Hepatocyte (in vitro differentiated cells): ENCODE measurements around the gene PRSS56. TPM values are rescaled to one million over a fixed set of nuclear protein-coding genes. Genes with fewer than 3 reads are reported as not detected.

Source experiments
- DNase-seq: peaks from one replicate; pipeline ENCODE4 v3.0.0-alpha.2; 2016; ENCODE audit warnings: low spot score
- H2AFZ ChIP-seq: fragments of 200-600 bp; sonication (generic); 2 replicates; pipeline ENCODE4 v1.6.0; 2016; ENCODE audit warnings: antibody characterized with exemption, mild to moderate bottlenecking
- H3K27ac ChIP-seq: fragments of 200-600 bp; sonication (generic); 2 replicates; pipeline ENCODE4 v1.5.1; 2016; ENCODE audit warnings: mild to moderate bottlenecking
- H3K27me3 ChIP-seq: fragments of 200-600 bp; sonication (generic); 2 replicates; pipeline ENCODE4 v1.6.1; 2016
- H3K36me3 ChIP-seq: fragments of 200-600 bp; sonication (generic); replicated peaks from 2 replicates; pipeline ENCODE4 v1.5.1; 2016; ENCODE audit warnings: low read depth; ENCODE audit not compliant: insufficient read depth
- H3K4me1 ChIP-seq: fragments of 200-600 bp; sonication (generic); 2 replicates; pipeline ENCODE4 v1.5.1; 2016; ENCODE audit warnings: mild to moderate bottlenecking, moderate library complexity; ENCODE audit not compliant: insufficient read depth
- H3K4me2 ChIP-seq: fragments of 200-600 bp; sonication (generic); 2 replicates; pipeline ENCODE4 v1.6.0; 2016
- H3K4me3 ChIP-seq: fragments of 200-600 bp; sonication (generic); 2 replicates; pipeline ENCODE4 v1.5.1; 2016; ENCODE audit warnings: mild to moderate bottlenecking
- H3K79me2 ChIP-seq: fragments of 200-600 bp; sonication (generic); 2 replicates; pipeline ENCODE4 v1.6.0; 2017; ENCODE audit warnings: mild to moderate bottlenecking
- H3K9me2 ChIP-seq: fragments of 200-600 bp; sonication (generic); replicated peaks from 2 replicates; pipeline ENCODE4 v1.6.0; 2017; ENCODE audit warnings: mild to moderate bottlenecking; ENCODE audit not compliant: insufficient read depth
- H3K9me3 ChIP-seq: fragments of 200-600 bp; sonication (generic); 2 replicates; pipeline ENCODE4 v1.5.1; 2016; ENCODE audit warnings: low read depth, mild to moderate bottlenecking
- H4K20me1 ChIP-seq: fragments of 200-600 bp; sonication (generic); 2 replicates; pipeline ENCODE4 v1.6.0; 2016; ENCODE audit warnings: mild to moderate bottlenecking; ENCODE audit not compliant: insufficient read depth, poor library complexity, severe bottlenecking
- CTCF ChIP-seq: fragments of 200-600 bp; sonication (generic); IDR thresholded peaks from 2 replicates; pipeline ENCODE4 v1.5.1; 2016; ENCODE audit warnings: antibody characterized with exemption, mild to moderate bottlenecking; ENCODE audit not compliant: poor library complexity
- EZH2 ChIP-seq: fragments of 200-600 bp; sonication (generic); IDR thresholded peaks from 2 replicates; pipeline ENCODE4 v1.6.1; 2016; ENCODE audit warnings: antibody characterized with exemption, mild to moderate bottlenecking, borderline replicate concordance
- EZH2phosphoT487 ChIP-seq: fragments of 200-600 bp; sonication (generic); IDR thresholded peaks from one replicate; pipeline ENCODE4 v1.6.1; 2018; ENCODE audit warnings: antibody characterized with exemption, mild to moderate bottlenecking, low read depth, moderate library complexity; ENCODE audit not compliant: unreplicated experiment, severe bottlenecking
- WGBS: methylation state at CpG from one replicate; pipeline ENCODE4 v1.1.6; 2016; ENCODE audit warnings: low lambda C conversion rate; ENCODE audit errors: missing lambda C conversion rate; 5-methylcytosine and 5-hydroxymethylcytosine counted together
- polyA plus RNA-seq: library from polyadenylated mRNA; unstranded; fragments of >200 nt; fragmentation: Nextera tagmentation; extraction: Ambion mirVana; gene quantifications from 2 replicates; pipeline ENCODE4 v1.2.1, GENCODE V29; 2016
- total RNA-seq: library from RNA; depleted of rRNA; stranded (reverse); fragments of >200 nt; gene quantifications from 2 replicates; pipeline ENCODE4 v1.2.3, GENCODE V29; 2014

Gene PRSS56
- total and polyA plus RNA-seq, 2 experiments from 2014 or later = not detected

- Histone ChIP-seq H3K79me2 (no peaks in the 10 kb centered on the region), H3K4me1 (no peaks in the 10 kb centered on the region), H3K27ac (peak overlapping the region; percentile 77), H3K9me2 (no peaks in the 10 kb centered on the region), H3K36me3 (no peaks in the 10 kb centered on the region), H3K27me3 (no peaks in the 10 kb centered on the region), H3K4me2 (no peak overlapping the region), H3K9me3 (no peaks in the 10 kb centered on the region), H2AFZ (no peak overlapping the region), H3K4me3 (no peak overlapping the region), H4K20me1 (no peaks in the 10 kb centered on the region)
- WGBS = 98% methylated on average over 8 of the region's 8 CpGs
- no peak for TF ChIP-seq EZH2phosphoT487
- TF ChIP-seq CTCF = no peak
- TF ChIP-seq EZH2 = no peak
- DNase-seq = no peak
Measured at GRCh38 chr2:232573771-232574435, 53.7 kb downstream of the PRSS56 start.

- Histone ChIP-seq H3K36me3 (no peaks in the 10 kb centered on the region), H3K4me1 (no peaks in the 10 kb centered on the region), H3K79me2 (no peaks in the 10 kb centered on the region), H2AFZ (no peak overlapping the region), H3K4me2 (no peak overlapping the region), H3K9me3 (no peaks in the 10 kb centered on the region), H3K27ac (peak overlapping the region; percentile 77), H3K27me3 (no peaks in the 10 kb centered on the region), H3K4me3 (no peak overlapping the region), H4K20me1 (no peaks in the 10 kb centered on the region), H3K9me2 (no peaks in the 10 kb centered on the region)
- no peak for TF ChIP-seq EZH2phosphoT487
- no peak for TF ChIP-seq EZH2
- no peak for TF ChIP-seq CTCF
- DNase-seq = peak; percentile 20
- 74% methylated on average over 5 of the region's 5 CpGs for WGBS
Measured at GRCh38 chr2:232574674-232575403, 54.7 kb downstream of the PRSS56 start.

Other genes with a start within 250 kb of the PRSS56 start
- gene ALPP, start 141.6 kb upstream of the PRSS56 start, total RNA-seq = 6.5 and 8.7 TPM in 2 replicates
- gene ALPP, start 141.6 kb upstream of the PRSS56 start, polyA plus RNA-seq = 1.2 and 1.3 TPM in 2 replicates
- gene ALPG, start 113.5 kb upstream of the PRSS56 start, total RNA-seq = 0.16 and 1.5 TPM in 2 replicates
- gene ALPG, start 113.5 kb upstream of the PRSS56 start, polyA plus RNA-seq = 0.08 and 0.86 TPM in 2 replicates
- 3.9 and 4.1 TPM in 2 replicates for gene ALPI, start 64.2 kb upstream of the PRSS56 start, total RNA-seq
- gene ALPI, start 64.2 kb upstream of the PRSS56 start, polyA plus RNA-seq = 2.7 and 3.5 TPM in 2 replicates
- 1.0 and 1.1 TPM in 2 replicates for gene ECEL1, start 32.6 kb upstream of the PRSS56 start, total RNA-seq
- gene ECEL1, start 32.6 kb upstream of the PRSS56 start, polyA plus RNA-seq = 1.2 and 1.4 TPM in 2 replicates
- not detected in 2 replicates for gene CHRND, start 5.8 kb downstream of the PRSS56 start, total RNA-seq
- not detected in 2 replicates for gene CHRND, start 5.8 kb downstream of the PRSS56 start, polyA plus RNA-seq
- gene CHRNG, start 19.3 kb downstream of the PRSS56 start, total RNA-seq = not detected in 2 replicates
- not detected in 2 replicates for gene CHRNG, start 19.3 kb downstream of the PRSS56 start, polyA plus RNA-seq
- 8.7 and 9.1 TPM in 2 replicates for gene TIGD1, start 30.2 kb downstream of the PRSS56 start, total RNA-seq
- 6.2 TPM in 2 replicates for gene TIGD1, start 30.2 kb downstream of the PRSS56 start, polyA plus RNA-seq
- gene EIF4E2, start 30.3 kb downstream of the PRSS56 start, total RNA-seq = 76.9 and 97.3 TPM in 2 replicates
- gene EIF4E2, start 30.3 kb downstream of the PRSS56 start, polyA plus RNA-seq = 122 and 124 TPM in 2 replicates
- 3.0 and 4.2 TPM in 2 replicates for gene EFHD1, start 113.2 kb downstream of the PRSS56 start, total RNA-seq
- 6.7 and 13.4 TPM in 2 replicates for gene EFHD1, start 113.2 kb downstream of the PRSS56 start, polyA plus RNA-seq
- 63.6 and 69.4 TPM in 2 replicates for gene GIGYF2, start 176.9 kb downstream of the PRSS56 start, total RNA-seq
- 28.3 and 29.8 TPM in 2 replicates for gene GIGYF2, start 176.9 kb downstream of the PRSS56 start, polyA plus RNA-seq